Keratinocyte (primary cell): Measurements from ENCODE around the gene LARGE1.

Experiments used
- CTCF ChIP-seq, 3 experiments: IDR thresholded peaks in 1 of 3; conservative IDR thresholded peaks in 1 of 3; optimal IDR thresholded peaks in 1 of 3; 2 replicates in 2 of 3; 3 replicates in 1 of 3; pipeline versions ENCODE3 to v1.5.1; 2011; ENCODE audit warnings: low read length in 3 of 3, mild to moderate bottlenecking in 3 of 3, moderate library complexity in 2 of 3, control low read depth in 1 of 3, inconsistent platforms in 1 of 3; ENCODE audit not compliant: insufficient read depth in 2 of 3; ENCODE audit errors: extremely low read depth in 1 of 3
- EZH2 ChIP-seq: IDR thresholded peaks from one replicate; pipeline ENCODE4 v1.6.1; 2012; ENCODE audit warnings: inconsistent platforms, mild to moderate bottlenecking, low read length, moderate library complexity

GRCh38 chr22:33635766-33636165, 284.5 kb downstream of the LARGE1 start:
- TF ChIP-seq CTCF (optimal IDR thresholded peaks at IDR 0.05 in 1 of 3, IDR thresholded peaks at IDR 0.05 in 1 of 3, conservative IDR thresholded peaks at IDR 0.05 in 1 of 3; ENCODE audit: extremely low read depth in 1 of 3, insufficient read depth in 2 of 3, low read length in 3 of 3), result no peak
- TF ChIP-seq EZH2, result no peak
